ENCODE data around the gene EHBP1. TPM values are rescaled to one million over a fixed set of nuclear protein-coding genes. Genes with fewer than 3 reads are reported as not detected.

The EHBP1 gene
- total RNA-seq, 3 donors from 2014 or later = 65.9 to 118 (median 87.2) TPM

- Histone ChIP-seq H3K4me1 (no peaks in the 10 kb centered on the region), H3K36me3 (no peaks in the 10 kb centered on the region), H3K9me3 (no peaks in the 10 kb centered on the region), H3K27ac (no peak overlapping the region), H3K4me3 (no peak overlapping the region), H3K27me3 (no peaks in the 10 kb centered on the region)
- intact Hi-C loops (cut with DNase I; ENCODE audit: low total_unique reads) = no loop called here
- DNase-seq (ENCODE audit: low spot score in 2 of 2) = no peak
- no peak for TF ChIP-seq CTCF (IDR thresholded peaks at IDR 0.05)
- TF ChIP-seq POLR2A (IDR thresholded peaks at IDR 0.05) = no peak
- no peak for TF ChIP-seq POLR2AphosphoS5 (IDR thresholded peaks at IDR 0.05)
These were observed 105.6 kb downstream of the EHBP1 start for GRCh38 chr2:62811086-62811485.

- intact Hi-C loops (cut with DNase I; ENCODE audit: low total_unique reads) = no loop called here
These were observed 106.5 kb downstream of the EHBP1 start for GRCh38 chr2:62811972-62812371.

GRCh38 chr2:62812921-62813825 lies 107.7 kb downstream of the EHBP1 start:
- no peaks in the 10 kb centered on the region for H3K4me1 ChIP-seq
- H3K4me3 ChIP-seq = no peak overlapping the region
- H3K9me3 ChIP-seq = no peaks in the 10 kb centered on the region
- H3K36me3 ChIP-seq = no peaks in the 10 kb centered on the region
- intact Hi-C loops (cut with DNase I; ENCODE audit: low total_unique reads) = no loop called here
- no peak for TF ChIP-seq CTCF (IDR thresholded peaks at IDR 0.05)
- H3K27me3 ChIP-seq = no peaks in the 10 kb centered on the region
- H3K27ac ChIP-seq = no peak overlapping the region
- DNase-seq (ENCODE audit: low spot score in 2 of 2) = no peak

More at GRCh38 chr2:62811972-62812371, 106.5 kb downstream of the EHBP1 start:
- Histone ChIP-seq H3K9me3 (no peaks in the 10 kb centered on the region), H3K4me3 (no peak overlapping the region), H3K27ac (no peak overlapping the region), H3K27me3 (no peaks in the 10 kb centered on the region), H3K4me1 (no peaks in the 10 kb centered on the region), H3K36me3 (no peaks in the 10 kb centered on the region)
- TF ChIP-seq POLR2A (IDR thresholded peaks at IDR 0.05) = no peak
- no peak for TF ChIP-seq CTCF (IDR thresholded peaks at IDR 0.05)
- no peak for TF ChIP-seq POLR2AphosphoS5 (IDR thresholded peaks at IDR 0.05)
- no peak for DNase-seq (ENCODE audit: low spot score in 2 of 2)

GRCh38 chr2:62814123-62814522 lies 108.6 kb downstream of the EHBP1 start:
- intact Hi-C loops (cut with DNase I; ENCODE audit: low total_unique reads) = no loop called here
- no peaks in the 10 kb centered on the region for H3K4me1 ChIP-seq

More at GRCh38 chr2:62814123-62814522, 108.6 kb downstream of the EHBP1 start:
- TF ChIP-seq CTCF (IDR thresholded peaks at IDR 0.05) (no peak), POLR2AphosphoS5 (IDR thresholded peaks at IDR 0.05) (no peak), POLR2A (IDR thresholded peaks at IDR 0.05) (no peak)
- no peaks in the 10 kb centered on the region for H3K27me3 ChIP-seq
- no peak overlapping the region for H3K27ac ChIP-seq
- DNase-seq (ENCODE audit: low spot score in 2 of 2) = no peak
- no peaks in the 10 kb centered on the region for H3K9me3 ChIP-seq
- H3K4me3 ChIP-seq = no peak overlapping the region
- H3K36me3 ChIP-seq = no peaks in the 10 kb centered on the region
